SU-DHL-6 (cell line): ENCODE data around the gene CEACAM6.

Experiments used
- H2AFZ ChIP-seq: fragments of 200-600 bp; sonication (generic); 2 replicates; pipeline ENCODE4 v1.6.1; 2014; ENCODE audit warnings: low read depth, mild to moderate bottlenecking, moderate library complexity, mixed read lengths, antibody characterized with exemption, low read length; ENCODE audit not compliant: severe bottlenecking
- H3F3A ChIP-seq: fragments of 200-600 bp; shearing (Covaris generic); 2 replicates; pipeline ENCODE4 v1.6.0; 2016; ENCODE audit warnings: antibody characterized with exemption, mild to moderate bottlenecking; ENCODE audit not compliant: insufficient read depth
- H3K27ac ChIP-seq: fragments of 200-600 bp; sonication (generic); 2 replicates; pipeline ENCODE4 v1.5.1; 2016; ENCODE audit warnings: low read depth, mild to moderate bottlenecking, low read length, moderate library complexity, mixed read lengths
- H3K27me3 ChIP-seq: fragments of 200-600 bp; sonication (generic), shearing (Covaris generic); 2 replicates; pipeline ENCODE4 v1.6.0; 2014; ENCODE audit warnings: mild to moderate bottlenecking, low read length
- H3K36me3 ChIP-seq: fragments of 200-600 bp; sonication (generic); 2 replicates; pipeline ENCODE4 v1.6.1; 2014; ENCODE audit warnings: mild to moderate bottlenecking, low read length, mixed read lengths
- H3K4me2 ChIP-seq: fragments of 300-600, 200-600 bp; shearing (Covaris generic), sonication (generic); 2 replicates; pipeline ENCODE4 v1.6.0; 2014; ENCODE audit warnings: low read length, low read depth, mild to moderate bottlenecking; ENCODE audit not compliant: poor library complexity, severe bottlenecking
- H3K4me3 ChIP-seq: fragments of 200-600 bp; sonication (generic); 2 replicates; pipeline ENCODE4 v1.5.1; 2014; ENCODE audit warnings: antibody characterized with exemption, low read length, mild to moderate bottlenecking, mixed read lengths; ENCODE audit not compliant: insufficient read depth, poor library complexity, severe bottlenecking
- H3K79me2 ChIP-seq: fragments of 200-600 bp; sonication (generic); 2 replicates; pipeline ENCODE4 v1.6.1; 2014; ENCODE audit warnings: mild to moderate bottlenecking, low read length, moderate library complexity; ENCODE audit not compliant: insufficient read depth
- H3K9ac ChIP-seq: fragments of 200-600 bp; sonication (generic); 2 replicates; pipeline ENCODE4 v1.7.0; 2014; ENCODE audit warnings: mild to moderate bottlenecking, low read length
- H3K9me2 ChIP-seq: fragments of 200-600 bp; sonication (generic); replicated peaks from 2 replicates; pipeline ENCODE4 v1.6.1; 2014; ENCODE audit warnings: low read length; ENCODE audit not compliant: insufficient read depth
- H3K9me3 ChIP-seq: fragments of 200-600 bp; sonication (generic); 2 replicates; pipeline ENCODE4 v1.6.1; 2014; ENCODE audit warnings: low read length, mixed read lengths; ENCODE audit not compliant: insufficient read depth
- H4K20me1 ChIP-seq: fragments of 200-600 bp; sonication (generic); 2 replicates; pipeline ENCODE4 v1.6.1; 2014; ENCODE audit warnings: low read depth, mild to moderate bottlenecking, antibody characterized with exemption, low read length, moderate library complexity, mixed read lengths
- CTCF ChIP-seq: fragments of 200-600 bp; sonication (generic); IDR thresholded peaks from one replicate; pipeline ENCODE4 v1.5.1; 2017; ENCODE audit warnings: antibody characterized with exemption, mild to moderate bottlenecking, low read length, moderate library complexity; ENCODE audit not compliant: insufficient read depth, poor library complexity, severe bottlenecking
- EZH2phosphoT487 ChIP-seq: fragments of 200-600 bp; sonication (generic), shearing (Covaris generic); conservative IDR thresholded peaks from 2 replicates; pipeline ENCODE4 v1.6.1; 2018; ENCODE audit warnings: mild to moderate bottlenecking, antibody characterized with exemption, low read length, moderate library complexity, mixed read lengths

CEACAM6 gene

GRCh38 chr19:41792513-41793413 lies 37.4 kb downstream of the CEACAM6 start:
- Histone ChIP-seq H3K9me3 (no peaks in the 10 kb centered on the region), H3K79me2 (no peaks in the 10 kb centered on the region), H3K36me3 (no peaks in the 10 kb centered on the region), H3K27me3 (no peaks in the 10 kb centered on the region), H3K4me2 (no peak overlapping the region), H3F3A (no peaks in the 10 kb centered on the region), H3K9ac (no peak overlapping the region), H4K20me1 (no peaks in the 10 kb centered on the region), H3K9me2 (no peaks in the 10 kb centered on the region), H3K27ac (no peak overlapping the region), H2AFZ (no peak overlapping the region), H3K4me3 (no peak overlapping the region)
- peak; percentile 89 for TF ChIP-seq CTCF
- no peak for TF ChIP-seq EZH2phosphoT487

GRCh38 chr19:41793414-41793727 lies 38.0 kb downstream of the CEACAM6 start:
- Histone ChIP-seq H2AFZ (no peak overlapping the region), H3K9me2 (no peaks in the 10 kb centered on the region), H3K4me2 (no peak overlapping the region), H3K9ac (no peak overlapping the region), H3K79me2 (no peaks in the 10 kb centered on the region), H3K9me3 (no peaks in the 10 kb centered on the region), H3K27me3 (no peaks in the 10 kb centered on the region), H4K20me1 (no peaks in the 10 kb centered on the region), H3K27ac (no peak overlapping the region), H3K4me3 (no peak overlapping the region), H3K36me3 (no peaks in the 10 kb centered on the region), H3F3A (no peaks in the 10 kb centered on the region)
- no peak for TF ChIP-seq EZH2phosphoT487
- TF ChIP-seq CTCF: no peak

- Histone ChIP-seq H2AFZ (no peak overlapping the region), H3K9ac (no peak overlapping the region), H3K27me3 (no peaks in the 10 kb centered on the region), H3K79me2 (no peaks in the 10 kb centered on the region), H3K36me3 (no peaks in the 10 kb centered on the region), H3K9me2 (no peaks in the 10 kb centered on the region), H3K9me3 (no peaks in the 10 kb centered on the region), H3K4me2 (no peak overlapping the region), H3K4me3 (no peak overlapping the region), H3F3A (no peaks in the 10 kb centered on the region), H3K27ac (no peak overlapping the region), H4K20me1 (no peaks in the 10 kb centered on the region)
- TF ChIP-seq CTCF: peak; percentile 70
- TF ChIP-seq EZH2phosphoT487: no peak
Measured at GRCh38 chr19:41795031-41795461, 39.7 kb downstream of the CEACAM6 start.
